Liver (tissue), 3 donors: ENCODE measurements around the gene CC2D1B.

Experiments
- CTCF ChIP-seq: fragments of 150-350 bp; IDR thresholded peaks from 2 replicates; pipeline ENCODE4 v1.5.1; 2017; ENCODE audit warnings: improper control_type of control experiment, low read depth, low read length; ENCODE audit not compliant: missing input control
- GABPA ChIP-seq, 2 donors: IDR thresholded peaks in 1 of 2; conservative IDR thresholded peaks in 1 of 2; 2 replicates each; pipeline ENCODE4 v1.6.1; 2016; ENCODE audit warnings: antibody characterized with exemption in 2 of 2, mild to moderate bottlenecking in 1 of 2, moderate library complexity in 1 of 2
- MAX ChIP-seq: IDR thresholded peaks from 2 replicates; pipeline ENCODE4 v1.6.1; 2016; ENCODE audit warnings: antibody characterized with exemption
- REST ChIP-seq: IDR thresholded peaks from 2 replicates; pipeline ENCODE4 v1.6.1; 2016; ENCODE audit warnings: antibody characterized with exemption, mild to moderate bottlenecking
- SP1 ChIP-seq: IDR thresholded peaks from 2 replicates; pipeline ENCODE4 v1.6.1; 2018; ENCODE audit warnings: antibody characterized with exemption, mild to moderate bottlenecking
- TAF1 ChIP-seq: conservative IDR thresholded peaks from 2 replicates; pipeline ENCODE4 v1.6.1; 2016; ENCODE audit warnings: antibody characterized with exemption, mild to moderate bottlenecking
- YY1 ChIP-seq: IDR thresholded peaks from 2 replicates; pipeline ENCODE4 v1.6.1; 2016; ENCODE audit warnings: antibody characterized with exemption, mild to moderate bottlenecking
- donor health status: healthy.
- donor health status: healthy.

- TF ChIP-seq CTCF (no peak), YY1 (no peak), REST (no peak), TAF1 (no peak), GABPA (IDR thresholded peaks at IDR 0.05 in 1 of 2, conservative IDR thresholded peaks at IDR 0.05 in 1 of 2) (no peak), MAX (no peak), SP1 (no peak)
Measured at GRCh38 chr1:52305417-52306226, 60.4 kb downstream of the CC2D1B start.
